ENCODE results near the gene PADI1. TPM values are rescaled to one million over a fixed set of nuclear protein-coding genes. Genes with fewer than 3 reads are reported as not detected.

Gene PADI1
- total RNA-seq, 1 experiment from 2014 or later, result 0.37 TPM

GRCh38 chr1:17286646-17287045 is 81.7 kb downstream of the PADI1 start:
- Histone ChIP-seq H3K27ac (ENCODE audit: low read depth, low read length) (no peak overlapping the region), H3K79me2 (ENCODE audit: insufficient read depth, low read length) (no peaks in the 10 kb centered on the region), H3K27me3 (ENCODE audit: insufficient read depth, low read length) (no peaks in the 10 kb centered on the region; the same call in 1 of the 2 replicates), H3K4me3 (replicated peaks in 1 of 2; ENCODE audit: low read depth in 1 of 2, low read length in 2 of 2) (no peak overlapping the region), H3K4me2 (ENCODE audit: low read length) (no peak overlapping the region), H2AFZ (ENCODE audit: low read depth, low read length, poor library complexity, severe bottlenecking) (no peak overlapping the region), H3K4me1 (ENCODE audit: control insufficient read depth in 1 of 2, insufficient read depth in 2 of 2, low read length in 2 of 2) (peaks cover 1 to 9% of the 10 kb centered on the region in 2 experiments; a peak in 3 of 4 replicates), H4K20me1 (ENCODE audit: insufficient read depth) (no peaks in the 10 kb centered on the region), H3K9ac (ENCODE audit: low read length) (no peak overlapping the region), H3K9me2 (ENCODE audit: insufficient read depth) (no peaks in the 10 kb centered on the region), H3K9me3 (ENCODE audit: control insufficient read depth in 1 of 2, insufficient read depth in 1 of 2, low read depth in 1 of 2, low read length in 2 of 2) (no peaks in the 10 kb centered on the region), H3K36me3 (ENCODE audit: control insufficient read depth in 1 of 2, insufficient read depth in 2 of 2, low read length in 2 of 2) (no peaks in the 10 kb centered on the region)
- TF ChIP-seq, protein P1, sequence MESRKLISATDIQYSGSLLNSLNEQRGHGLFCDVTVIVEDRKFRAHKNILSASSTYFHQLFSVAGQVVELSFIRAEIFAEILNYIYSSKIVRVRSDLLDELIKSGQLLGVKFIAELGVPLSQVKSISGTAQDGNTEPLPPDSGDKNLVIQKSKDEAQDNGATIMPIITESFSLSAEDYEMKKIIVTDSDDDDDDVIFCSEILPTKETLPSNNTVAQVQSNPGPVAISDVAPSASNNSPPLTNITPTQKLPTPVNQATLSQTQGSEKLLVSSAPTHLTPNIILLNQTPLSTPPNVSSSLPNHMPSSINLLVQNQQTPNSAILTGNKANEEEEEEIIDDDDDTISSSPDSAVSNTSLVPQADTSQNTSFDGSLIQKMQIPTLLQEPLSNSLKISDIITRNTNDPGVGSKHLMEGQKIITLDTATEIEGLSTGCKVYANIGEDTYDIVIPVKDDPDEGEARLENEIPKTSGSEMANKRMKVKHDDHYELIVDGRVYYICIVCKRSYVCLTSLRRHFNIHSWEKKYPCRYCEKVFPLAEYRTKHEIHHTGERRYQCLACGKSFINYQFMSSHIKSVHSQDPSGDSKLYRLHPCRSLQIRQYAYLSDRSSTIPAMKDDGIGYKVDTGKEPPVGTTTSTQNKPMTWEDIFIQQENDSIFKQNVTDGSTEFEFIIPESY (IDR thresholded peaks at IDR 0.05; ENCODE audit: extremely low read depth, insufficient replicate concordance, low read length), result no peak
- TF ChIP-seq POLR2AphosphoS5 (IDR thresholded peaks at IDR 0.05; ENCODE audit: low read depth, low read length) (no peak), RAD21 (IDR thresholded peaks at IDR 0.05; ENCODE audit: low read depth) (no peak)
- ATAC-seq, result no peak
- ChIA-PET POLR2A (no interaction called here), RAD21 (ENCODE audit: low non-redundant PET in 1 of 2, low total read pairs in 2 of 2, uncharacterized antibody in 2 of 2, unreplicated experiment in 2 of 2) (no interaction called here), CTCF (no interaction called here)
- intact Hi-C loops (cut with micrococcal nuclease), result no loop called here
- no peak for DNase-seq (ENCODE audit: low read depth, low spot score)
- BruUV-seq (replicated peaks), result no TSS peak

GRCh38 chr1:17287130-17287776 is 82.3 kb downstream of the PADI1 start:
- no peaks in the 10 kb centered on the region for H3K36me3 ChIP-seq (ENCODE audit: control insufficient read depth in 1 of 2, insufficient read depth in 2 of 2, low read length in 2 of 2)
- no peaks in the 10 kb centered on the region for H3K79me2 ChIP-seq (ENCODE audit: insufficient read depth, low read length)
- ATAC-seq (peak; percentile 61), DNase-seq (ENCODE audit: low read depth, low spot score) (no peak)
- H2AFZ ChIP-seq (ENCODE audit: low read depth, low read length, poor library complexity, severe bottlenecking), result no peak overlapping the region
- no peaks in the 10 kb centered on the region for H3K9me3 ChIP-seq (ENCODE audit: control insufficient read depth in 1 of 2, insufficient read depth in 1 of 2, low read depth in 1 of 2, low read length in 2 of 2)
- intact Hi-C loops (cut with micrococcal nuclease), result no loop called here
- H3K4me2 ChIP-seq (ENCODE audit: low read length), result peak overlapping the region; percentile 13; the same call in 1 of the 2 replicates
- no peak overlapping the region for H3K4me3 ChIP-seq (replicated peaks in 1 of 2; ENCODE audit: low read depth in 1 of 2, low read length in 2 of 2)
- ChIA-PET POLR2A (no interaction called here), CTCF (no interaction called here), RAD21 (ENCODE audit: low non-redundant PET in 1 of 2, low total read pairs in 2 of 2, uncharacterized antibody in 2 of 2, unreplicated experiment in 2 of 2) (no interaction called here)
- H3K4me1 ChIP-seq (ENCODE audit: control insufficient read depth in 1 of 2, insufficient read depth in 2 of 2, low read length in 2 of 2), result peaks cover 7 to 15% of the 10 kb centered on the region in 2 experiments
- no peaks in the 10 kb centered on the region for H4K20me1 ChIP-seq (ENCODE audit: insufficient read depth)
- H3K9ac ChIP-seq (ENCODE audit: low read length), result no peak overlapping the region
- TF ChIP-seq YY1 (IDR thresholded peaks at IDR 0.05; ENCODE audit: extremely low read depth, insufficient replicate concordance, low read depth, low read length) (no peak), FOSL1 (IDR thresholded peaks at IDR 0.05; ENCODE audit: low read depth) (no peak; the same call in 1 of the 2 replicates), CEBPB (IDR thresholded peaks at IDR 0.05; ENCODE audit: low read depth) (peak; percentile 91)
- no TSS peak for BruUV-seq (replicated peaks)
- H3K27ac ChIP-seq (ENCODE audit: low read depth, low read length), result no peak overlapping the region
- H3K9me2 ChIP-seq (ENCODE audit: insufficient read depth), result no peaks in the 10 kb centered on the region
- H3K27me3 ChIP-seq (ENCODE audit: insufficient read depth, low read length), result no peaks in the 10 kb centered on the region; the same call in 1 of the 2 replicates
